BLaER1 (cell line): ENCODE data around the gene SART3.
A peak's percentile ranks its signal among the peaks of the same experiment; 100 is the strongest.

Experiments
- H3K27ac ChIP-seq: shearing (Covaris generic); formaldehyde crosslinking; 2 replicates; pipeline ENCODE4 v1.8.1; 2022
- H3K27me3 ChIP-seq: shearing (Covaris generic); formaldehyde crosslinking; 2 replicates; pipeline ENCODE4 v1.8.1; 2022
- H3K36me3 ChIP-seq: shearing (Covaris generic); formaldehyde crosslinking; 2 replicates; pipeline ENCODE4 v1.8.1; 2022
- H3K4me1 ChIP-seq: shearing (Covaris generic); formaldehyde crosslinking; 2 replicates; pipeline ENCODE4 v1.8.1; 2022
- H3K4me2 ChIP-seq: shearing (Covaris generic); formaldehyde crosslinking; 2 replicates; pipeline ENCODE4 v1.8.1; 2022
- H3K4me3 ChIP-seq: shearing (Covaris generic); formaldehyde crosslinking; 2 replicates; pipeline ENCODE4 v1.8.1; 2022
- H3K9ac ChIP-seq: shearing (Covaris generic); formaldehyde crosslinking; 2 replicates; pipeline ENCODE4 v1.8.1; 2022
- H3K9me3 ChIP-seq: shearing (Covaris generic); formaldehyde crosslinking; 2 replicates; pipeline ENCODE4 v1.8.1; 2022
- H4K20me1 ChIP-seq: shearing (Covaris generic); formaldehyde crosslinking; 2 replicates; pipeline ENCODE4 v1.8.1; 2022
- Cebpa-rat ChIP-seq: shearing (Covaris generic); IDR thresholded peaks from 2 replicates; pipeline ENCODE4 v1.8.1; 2022

The SART3 gene

GRCh38 chr12:108560752-108561719 is at the start of gene SART3:
Gene SART3 (minus strand): TSS chr12:108561173. CDS start chr12:108561154, 19 bp downstream.
- Histone ChIP-seq H3K9me3 (no peaks in the 10 kb centered on the region), H3K36me3 (peaks cover 44% of the 10 kb centered on the region), H3K27ac (peak within 1 kb of the TSS; percentile 97), H3K9ac (peak within 1 kb of the TSS; percentile 96), H3K4me3 (peak within 1 kb of the TSS; percentile 97), H3K4me2 (peak within 1 kb of the TSS; percentile 99), H3K4me1 (peaks cover 65% of the 10 kb centered on the region), H4K20me1 (peaks cover 51% of the 10 kb centered on the region), H3K27me3 (no peaks in the 10 kb centered on the region)
- TF ChIP-seq Cebpa-rat, result no peak

GRCh38 chr12:108610336-108610815 is 49.4 kb upstream of the SART3 start:
- Histone ChIP-seq H3K4me3 (no peak overlapping the region), H3K27ac (peak overlapping the region; percentile 80), H4K20me1 (no peaks in the 10 kb centered on the region), H3K36me3 (no peaks in the 10 kb centered on the region), H3K4me2 (peak overlapping the region; percentile 84), H3K9me3 (peaks cover 2% of the 10 kb centered on the region), H3K4me1 (peaks cover 91% of the 10 kb centered on the region), H3K9ac (no peak overlapping the region; the same call in 1 of the 2 replicates), H3K27me3 (no peaks in the 10 kb centered on the region)
- TF ChIP-seq Cebpa-rat, result no peak

GRCh38 chr12:108609537-108610335 is 48.8 kb upstream of the SART3 start:
- no peak for TF ChIP-seq Cebpa-rat
- Histone ChIP-seq H3K27ac (peak overlapping the region; percentile 80), H3K27me3 (no peaks in the 10 kb centered on the region), H3K4me2 (peak overlapping the region; percentile 84), H3K4me3 (no peak overlapping the region), H3K36me3 (no peaks in the 10 kb centered on the region), H3K4me1 (peaks cover 88% of the 10 kb centered on the region), H3K9me3 (no peaks in the 10 kb centered on the region), H3K9ac (no peak overlapping the region; the same call in 1 of the 2 replicates), H4K20me1 (no peaks in the 10 kb centered on the region)

DNA sequence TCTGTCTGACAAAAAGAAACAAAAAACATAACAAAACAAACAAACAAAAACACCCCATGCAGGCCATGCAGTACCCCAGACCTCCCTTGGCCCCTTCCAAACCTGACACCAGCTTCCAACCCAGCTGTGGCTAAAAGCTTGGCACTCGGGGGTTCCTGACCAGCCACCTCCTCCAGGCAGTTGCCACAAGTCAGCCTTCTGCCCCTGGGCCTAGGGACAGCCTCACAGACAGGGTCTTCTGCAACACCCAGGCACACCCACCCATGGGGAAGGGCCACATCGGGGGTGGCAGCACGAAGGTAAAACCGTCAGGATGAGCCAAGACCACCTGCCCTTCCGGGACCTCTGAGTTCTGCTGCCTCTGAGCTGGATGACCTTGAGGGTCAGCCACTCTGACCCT is 47.6 kb upstream of the SART3 start:
- Histone ChIP-seq H3K9me3 (no peaks in the 10 kb centered on the region), H3K27ac (peak overlapping the region; percentile 43), H3K4me1 (peaks cover 87% of the 10 kb centered on the region), H3K4me2 (peak overlapping the region; percentile 84), H3K9ac (no peak overlapping the region), H3K36me3 (no peaks in the 10 kb centered on the region), H3K4me3 (no peak overlapping the region), H3K27me3 (no peaks in the 10 kb centered on the region), H4K20me1 (no peaks in the 10 kb centered on the region)
- TF ChIP-seq Cebpa-rat, result no peak

GRCh38 chr12:108607981-108608600 is 47.1 kb upstream of the SART3 start:
- peak overlapping the region; percentile 43; the same call in 1 of the 2 replicates for H3K27ac ChIP-seq
- H3K9me3 ChIP-seq, result no peaks in the 10 kb centered on the region
- H3K4me2 ChIP-seq, result peak overlapping the region; percentile 84
- H3K4me1 ChIP-seq, result peaks cover 87% of the 10 kb centered on the region
- no peak overlapping the region for H3K4me3 ChIP-seq
- no peaks in the 10 kb centered on the region for H3K36me3 ChIP-seq
- H4K20me1 ChIP-seq, result no peaks in the 10 kb centered on the region
- TF ChIP-seq Cebpa-rat, result no peak
- no peaks in the 10 kb centered on the region for H3K27me3 ChIP-seq
- H3K9ac ChIP-seq, result no peak overlapping the region

DNA sequence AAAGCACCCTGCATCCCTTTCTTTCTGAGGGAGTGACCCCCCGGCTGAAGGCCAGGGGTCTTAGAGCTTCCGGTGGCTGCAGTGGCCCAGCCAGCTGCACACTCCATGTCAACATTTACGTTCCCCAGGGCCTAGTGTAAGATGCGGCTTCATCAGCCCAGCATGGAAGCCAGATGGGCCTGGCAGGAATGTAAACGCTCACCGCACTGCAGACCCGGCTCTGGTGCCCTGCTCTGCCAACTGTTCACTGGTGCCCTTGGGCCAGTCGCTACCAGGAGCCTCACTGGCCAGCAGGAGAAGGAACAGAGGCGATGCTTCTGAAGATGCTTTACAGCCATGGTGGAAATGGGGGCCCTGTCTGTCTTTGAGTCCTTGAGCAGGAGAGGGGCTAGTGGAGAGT is 45.5 kb upstream of the SART3 start:
- Histone ChIP-seq H4K20me1 (no peaks in the 10 kb centered on the region), H3K9ac (no peak overlapping the region), H3K4me2 (peak overlapping the region; percentile 49), H3K4me1 (peaks cover 84% of the 10 kb centered on the region), H3K27me3 (no peaks in the 10 kb centered on the region), H3K4me3 (no peak overlapping the region), H3K9me3 (no peaks in the 10 kb centered on the region), H3K36me3 (no peaks in the 10 kb centered on the region), H3K27ac (0 out of 2 replicates have a peak overlapping the region, but pooled peaks have one; percentile 10)
- no peak for TF ChIP-seq Cebpa-rat

DNA sequence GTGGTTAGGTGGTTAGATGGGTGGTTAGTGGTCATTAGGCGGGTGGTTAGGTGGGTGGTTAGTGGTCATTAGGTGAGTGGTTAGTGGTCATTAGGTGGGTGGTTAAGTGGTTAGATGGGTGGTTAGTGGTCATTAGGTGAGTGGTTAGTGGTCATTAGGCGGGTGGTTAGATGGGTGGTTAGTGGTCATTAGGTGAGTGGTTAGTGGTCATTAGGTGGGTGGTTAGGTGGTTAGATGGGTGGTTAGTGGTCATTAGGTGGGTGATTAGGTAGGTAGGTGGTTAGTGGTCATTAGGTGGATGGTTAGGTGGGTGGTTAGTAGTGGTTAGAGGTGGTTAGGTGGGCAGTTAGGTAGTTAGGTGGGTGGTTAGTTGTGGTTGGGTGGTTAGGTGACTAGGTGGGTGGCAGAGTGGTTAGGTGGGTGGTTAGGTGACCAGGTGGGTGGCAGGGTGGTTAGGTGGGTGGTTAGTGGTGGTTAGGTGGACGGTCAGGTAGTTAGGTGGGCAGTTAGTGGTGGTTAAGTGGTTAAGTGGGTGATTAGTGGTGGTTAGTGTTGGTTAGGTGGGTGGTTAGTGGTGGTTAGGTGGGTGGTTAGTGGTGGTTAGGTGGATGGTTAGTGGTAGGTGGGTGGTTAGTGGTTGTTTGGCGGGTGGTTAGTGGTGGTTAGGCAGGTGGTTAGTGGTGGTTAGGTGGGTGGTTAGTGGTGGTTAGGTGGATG is 44.9 kb upstream of the SART3 start:
- no peak overlapping the region for H3K27ac ChIP-seq
- no peak for TF ChIP-seq Cebpa-rat
- no peaks in the 10 kb centered on the region for H3K27me3 ChIP-seq
- H3K4me1 ChIP-seq, result peaks cover 84% of the 10 kb centered on the region
- H3K4me2 ChIP-seq, result peak overlapping the region; percentile 49; the same call in 1 of the 2 replicates
- no peaks in the 10 kb centered on the region for H3K36me3 ChIP-seq
- H3K9ac ChIP-seq, result no peak overlapping the region
- no peaks in the 10 kb centered on the region for H4K20me1 ChIP-seq
- no peaks in the 10 kb centered on the region for H3K9me3 ChIP-seq
- no peak overlapping the region for H3K4me3 ChIP-seq

DNA sequence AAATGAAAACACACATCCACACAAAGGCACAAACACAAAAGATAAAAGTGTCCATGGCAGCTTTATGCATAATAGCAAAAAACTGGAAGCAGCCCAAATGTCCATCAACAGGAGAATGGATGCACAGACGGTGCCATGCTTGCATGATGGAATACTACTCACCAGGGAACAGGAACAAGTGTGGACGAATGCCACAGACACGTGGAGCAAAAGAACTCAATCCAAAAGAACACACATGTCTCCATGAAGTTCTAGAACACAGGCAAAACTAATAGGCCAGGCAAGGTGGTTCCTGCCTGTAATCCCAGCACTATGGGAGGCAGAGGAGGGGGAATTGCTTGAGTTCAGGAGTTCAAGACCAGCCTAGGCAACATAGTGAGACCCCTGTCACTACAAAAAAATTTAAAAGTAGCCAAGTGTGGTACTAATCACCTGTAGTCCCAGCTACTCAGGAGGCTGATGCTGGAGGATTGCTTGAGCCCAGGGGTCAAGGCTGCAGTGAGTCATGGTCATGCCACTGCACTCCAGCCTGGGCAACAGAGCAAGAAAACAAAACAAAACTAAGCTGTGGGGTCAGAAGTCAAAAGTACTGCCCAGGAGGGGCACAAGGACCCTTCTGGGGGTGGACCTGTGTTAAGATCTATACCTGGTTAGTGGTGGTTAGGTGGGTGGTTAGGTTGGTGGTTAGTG is 44.2 kb upstream of the SART3 start:
- H3K9me3 ChIP-seq, result no peaks in the 10 kb centered on the region
- H3K4me2 ChIP-seq, result no peak overlapping the region
- no peaks in the 10 kb centered on the region for H3K36me3 ChIP-seq
- H4K20me1 ChIP-seq, result no peaks in the 10 kb centered on the region
- H3K27ac ChIP-seq, result no peak overlapping the region
- no peak overlapping the region for H3K9ac ChIP-seq
- peaks cover 78% of the 10 kb centered on the region for H3K4me1 ChIP-seq
- H3K27me3 ChIP-seq, result no peaks in the 10 kb centered on the region
- no peak overlapping the region for H3K4me3 ChIP-seq
- no peak for TF ChIP-seq Cebpa-rat
